SK-N-MC (cell line): ENCODE measurements around the gene SLC38A10.

ENCODE experiments used
- DNase-seq: peaks from one replicate; pipeline ENCODE4 v3.0.0-alpha.2; 2011; ENCODE audit warnings: low read depth, low spot score
- H3K27ac ChIP-seq: fragments of 200-600 bp; sonication (generic); 2 replicates; pipeline ENCODE4 v1.5.1; 2016; ENCODE audit warnings: mixed run types
- H3K36me3 ChIP-seq: fragments of 200-600 bp; sonication (generic); 2 replicates; pipeline ENCODE4 v1.6.1; 2017; ENCODE audit warnings: antibody characterized with exemption, low read length, mixed read lengths; ENCODE audit not compliant: insufficient read depth
- H3K4me3 ChIP-seq: fragments of 200-600 bp; sonication (generic); 2 replicates; pipeline ENCODE4 v1.5.1; 2016
- H3K9ac ChIP-seq: fragments of 200-600 bp; sonication (generic); 2 replicates; pipeline ENCODE4 v1.8.0; 2017; ENCODE audit warnings: mixed run types, mixed read lengths; ENCODE audit not compliant: insufficient read length
- H3K9me3 ChIP-seq: fragments of 200-600 bp; sonication (generic); 2 replicates; pipeline ENCODE4 v1.6.1; 2017; ENCODE audit warnings: low read depth, mild to moderate bottlenecking, antibody characterized with exemption, low read length, moderate library complexity, mixed read lengths
- EZH2 ChIP-seq: fragments of 200-600 bp; sonication (generic); IDR thresholded peaks from one replicate; pipeline ENCODE4 v1.6.1; 2017; ENCODE audit warnings: antibody characterized with exemption
- FOXP2 ChIP-seq: optimal IDR thresholded peaks from 2 replicates; pipeline ENCODE3; 2011; ENCODE audit warnings: mild to moderate bottlenecking, moderate library complexity; ENCODE audit not compliant: insufficient read depth; ENCODE audit errors: extremely low read length, control extremely low read depth
- POLR2AphosphoS5 ChIP-seq: IDR thresholded peaks from 2 replicates; pipeline ENCODE4 v1.6.1; 2012; ENCODE audit warnings: mild to moderate bottlenecking, low read depth, low read length, borderline replicate concordance

The SLC38A10 gene

GRCh38 chr17:81288715-81289114 lies 6.4 kb downstream of the SLC38A10 start:
- H3K9ac ChIP-seq = no peak overlapping the region
- no peak overlapping the region; the same call in 1 of the 2 replicates for H3K27ac ChIP-seq
- no peak overlapping the region for H3K4me3 ChIP-seq
- H3K9me3 ChIP-seq = no peaks in the 10 kb centered on the region
- DNase-seq = no peak
- TF ChIP-seq POLR2AphosphoS5 = no peak
- TF ChIP-seq FOXP2 = no peak
- no peak for TF ChIP-seq EZH2
- H3K36me3 ChIP-seq = peaks cover 9% of the 10 kb centered on the region; the same call in 1 of the 2 replicates

- Histone ChIP-seq H3K36me3 (peaks cover 9% of the 10 kb centered on the region; the same call in 1 of the 2 replicates), H3K4me3 (no peak overlapping the region), H3K9ac (no peak overlapping the region), H3K9me3 (no peaks in the 10 kb centered on the region), H3K27ac (no peak overlapping the region)
- no peak for TF ChIP-seq FOXP2
- no peak for TF ChIP-seq POLR2AphosphoS5
- TF ChIP-seq EZH2 = no peak
- no peak for DNase-seq
Measured at GRCh38 chr17:81287741-81288430, 7.2 kb downstream of the SLC38A10 start.

- TF ChIP-seq EZH2 (no peak), FOXP2 (no peak)
- H3K36me3 ChIP-seq = peaks cover 9% of the 10 kb centered on the region; the same call in 1 of the 2 replicates
- H3K27ac ChIP-seq = no peak overlapping the region
- no peak overlapping the region for H3K9ac ChIP-seq
- no peaks in the 10 kb centered on the region for H3K9me3 ChIP-seq
- DNase-seq = no peak
- no peak overlapping the region for H3K4me3 ChIP-seq
Measured at GRCh38 chr17:81287152-81287551, 8.0 kb downstream of the SLC38A10 start.

- Histone ChIP-seq H3K27ac (no peak overlapping the region), H3K36me3 (peaks cover 12% of the 10 kb centered on the region; the same call in 1 of the 2 replicates), H3K9me3 (no peaks in the 10 kb centered on the region), H3K9ac (no peak overlapping the region), H3K4me3 (no peak overlapping the region)
- no peak for TF ChIP-seq POLR2AphosphoS5
- TF ChIP-seq EZH2 = no peak
- TF ChIP-seq FOXP2 = no peak
- no peak for DNase-seq
Measured at GRCh38 chr17:81286491-81287145, 8.5 kb downstream of the SLC38A10 start.

GRCh38 chr17:81285894-81286293 lies 9.2 kb downstream of the SLC38A10 start:
- TF ChIP-seq EZH2 = no peak
- no peak for TF ChIP-seq POLR2AphosphoS5
- no peak for TF ChIP-seq FOXP2
- H3K27ac ChIP-seq = peak overlapping the region; percentile 60

GRCh38 chr17:81285179-81285878 lies 9.8 kb downstream of the SLC38A10 start:
- Histone ChIP-seq H3K9ac (no peak overlapping the region), H3K36me3 (peaks cover 12% of the 10 kb centered on the region; the same call in 1 of the 2 replicates), H3K4me3 (no peak overlapping the region), H3K27ac (peak overlapping the region; percentile 60), H3K9me3 (no peaks in the 10 kb centered on the region)
- no peak for DNase-seq
- TF ChIP-seq EZH2 (no peak), FOXP2 (no peak), POLR2AphosphoS5 (no peak)

More at GRCh38 chr17:81285894-81286293, 9.2 kb downstream of the SLC38A10 start:
- no peak for DNase-seq
- Histone ChIP-seq H3K36me3 (peaks cover 12% of the 10 kb centered on the region; the same call in 1 of the 2 replicates), H3K9me3 (no peaks in the 10 kb centered on the region), H3K9ac (peak overlapping the region; percentile 11), H3K4me3 (no peak overlapping the region)

- Histone ChIP-seq H3K36me3 (peaks cover 3% of the 10 kb centered on the region; the same call in 1 of the 2 replicates), H3K4me3 (no peak overlapping the region), H3K9ac (no peak overlapping the region), H3K9me3 (no peaks in the 10 kb centered on the region), H3K27ac (no peak overlapping the region)
- no peak for DNase-seq
- no peak for TF ChIP-seq POLR2AphosphoS5
- TF ChIP-seq EZH2 = no peak
- TF ChIP-seq FOXP2 = no peak
Measured at GRCh38 chr17:81282876-81283275, 12.2 kb downstream of the SLC38A10 start.

GRCh38 chr17:81282141-81282540 lies 13.0 kb downstream of the SLC38A10 start:
- DNase-seq = no peak
- H3K36me3 ChIP-seq = peaks cover 3% of the 10 kb centered on the region; the same call in 1 of the 2 replicates
- TF ChIP-seq POLR2AphosphoS5 (no peak), EZH2 (no peak), FOXP2 (no peak)
- no peak overlapping the region for H3K9ac ChIP-seq
- no peak overlapping the region for H3K4me3 ChIP-seq
- H3K9me3 ChIP-seq = no peaks in the 10 kb centered on the region
- no peak overlapping the region for H3K27ac ChIP-seq
